Aorta (tissue), 5 donors: ENCODE measurements around the gene CTTNBP2NL. TPM values are rescaled to one million over a fixed set of nuclear protein-coding genes. Genes with fewer than 3 reads are reported as not detected.

ENCODE experiments used
- ATAC-seq: fragments of 200-7000 bp; cut with Tn5 transposase; one replicate; pipeline ENCODE4 v1.9.1; 2022; ENCODE audit warnings: moderate library complexity; ENCODE audit not compliant: low FRiP score
- DNase-seq, 2 donors: peaks; one replicate each; pipeline ENCODE4 v3.0.0-alpha.2; 2020
- H3K27ac ChIP-seq, 2 donors: one replicate each; pipeline ENCODE4 v1.5.1; 2013; ENCODE audit warnings: low read length in 2 of 2, mild to moderate bottlenecking in 2 of 2, moderate library complexity in 2 of 2, control low read depth in 1 of 2, inconsistent platforms in 1 of 2, low read depth in 1 of 2
- H3K27me3 ChIP-seq, 2 donors: one replicate each; pipeline ENCODE4 v1.6.1; 2013; ENCODE audit warnings: control low read depth in 1 of 2, low read length in 1 of 2, mild to moderate bottlenecking in 1 of 2, moderate library complexity in 1 of 2; ENCODE audit not compliant: insufficient read depth in 2 of 2, control insufficient read depth in 1 of 2
- H3K36me3 ChIP-seq, 2 donors: one replicate each; pipeline ENCODE4 v1.6.1; 2013; ENCODE audit warnings: control low read depth in 1 of 2, low read length in 1 of 2, mild to moderate bottlenecking in 1 of 2; ENCODE audit not compliant: insufficient read depth in 2 of 2, control insufficient read depth in 1 of 2
- H3K4me1 ChIP-seq, 2 donors: one replicate each; pipeline ENCODE4 v1.6.1; 2013; ENCODE audit warnings: low read length in 2 of 2, control low read depth in 1 of 2, mild to moderate bottlenecking in 1 of 2, moderate library complexity in 1 of 2; ENCODE audit not compliant: insufficient read depth in 2 of 2, control insufficient read depth in 1 of 2
- H3K4me3 ChIP-seq, 2 donors: one replicate each; pipeline ENCODE4 v1.5.1; 2013; ENCODE audit warnings: low read length in 2 of 2, control low read depth in 1 of 2, mild to moderate bottlenecking in 1 of 2
- H3K9me3 ChIP-seq: one replicate; pipeline ENCODE4 v1.6.1; 2013; ENCODE audit warnings: mild to moderate bottlenecking, low read length; ENCODE audit not compliant: control insufficient read depth
- WGBS, 2 donors: extraction: QIAGEN DNeasy Blood & Tissue Kit; methylation state at CpG; one replicate each; pipeline ENCODE4 v1.1.7; 2013; 5-methylcytosine and 5-hydroxymethylcytosine counted together
- intact Hi-C, 2 donors: fragments of 100-400 bp; cut with DNase I; formaldehyde crosslinking; loops; one replicate each; pipeline versions ENCODE4 v1.14.2 to v1.15.0; 2022
- polyA plus RNA-seq, 2 donors: library from polyadenylated mRNA; stranded (reverse); fragments of 200-250 nt; gene quantifications; one replicate each; pipeline ENCODE4 v1.2.3, GENCODE V29; 2013
- total RNA-seq, 2 donors: library from RNA; stranded (reverse); fragmentation: NEBNext Ultra II Directional; extraction: Animal tissue kit (Norgen Biotek cat#: 25700); gene quantifications; one replicate each; pipeline ENCODE4 v1.2.1, GENCODE V29; 2021
- donor health status: healthy with polysubstance abuse.
- donor health status: Bipolar disorder and iron deficiency.
- donor health status: DM: no; HTN: no; CAD: no.
- donor health status: DM: no; HTN: no; CAD: no.
- donor health status: DM: yes; HTN: yes; CAD: no.

Gene CTTNBP2NL
- total and polyA plus RNA-seq, 4 donors = 7.9 to 65.8 (median 34.4) TPM

- Histone ChIP-seq H3K4me1 (no peaks in the 10 kb centered on the region), H3K27ac (no peak overlapping the region), H3K36me3 (no peaks in the 10 kb centered on the region), H3K9me3 (no peaks in the 10 kb centered on the region), H3K4me3 (no peak overlapping the region), H3K27me3 (no peaks in the 10 kb centered on the region)
- WGBS, 2 donors = 83% methylated on average over 5 of the region's 5 CpGs
- ATAC-seq = no peak
- intact Hi-C loops = no loop called here
- DNase-seq = no peak
These were observed 100.3 kb downstream of the CTTNBP2NL start for GRCh38 chr1:112496290-112496689.

- Histone ChIP-seq H3K4me3 (peak overlapping the region; percentile 27 to 28), H3K9me3 (no peaks in the 10 kb centered on the region), H3K36me3 (no peaks in the 10 kb centered on the region), H3K4me1 (no peaks in the 10 kb centered on the region), H3K27ac (no peak overlapping the region), H3K27me3 (no peaks in the 10 kb centered on the region)
- intact Hi-C loops = loop anchor here in 1 of 2 donors (5.0 to 10.0 kb wide), 2 partner anchors 113 to 210 kb away; partner anchors contain the start of genes CAPZA1 and ST7L
- DNase-seq (peak; percentile 81 to 91), ATAC-seq (peak; percentile 84)
- 5% methylated on average over 57 to 65 of the region's 65 CpGs for WGBS, 2 donors
These were observed 106.0 kb downstream of the CTTNBP2NL start for GRCh38 chr1:112501810-112502641.

DNA sequence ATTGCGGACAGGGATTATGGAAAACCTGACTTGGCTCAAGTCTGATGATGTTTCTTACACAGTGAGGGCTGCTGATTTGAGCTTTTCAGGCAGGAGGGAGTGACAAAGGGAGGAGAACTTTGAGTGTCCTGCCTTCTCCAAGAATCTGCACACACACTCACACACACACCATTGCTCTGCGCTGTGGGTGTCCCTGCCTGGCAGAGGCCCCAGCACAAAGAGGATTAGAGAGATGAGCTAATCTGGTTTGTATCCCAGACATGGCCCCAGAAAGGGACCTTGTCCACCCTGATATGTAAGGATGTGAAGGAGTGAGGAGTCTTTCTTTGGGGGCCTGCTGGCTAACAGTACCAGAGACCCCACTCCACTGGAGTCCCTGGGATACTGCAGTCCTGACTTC, 106.8 kb downstream of the CTTNBP2NL start:
- no peak for ATAC-seq
- intact Hi-C loops = loop anchor here in 1 of 2 donors (5.0 to 10.0 kb wide), 2 partner anchors 112 to 209 kb away; partner anchors contain the start of genes CAPZA1 and ST7L

GRCh38 chr1:112504001-112504660, 108.1 kb downstream of the CTTNBP2NL start:
- no peaks in the 10 kb centered on the region for H3K36me3 ChIP-seq
- H3K27ac ChIP-seq = no peak overlapping the region
- ATAC-seq (no peak), DNase-seq (no peak)
- WGBS, 2 donors = 47 to 51% methylated on average over 11 of the region's 11 CpGs
- intact Hi-C loops = loop anchor here in 1 of 2 donors (5.0 to 10.0 kb wide), 2 partner anchors 111 to 208 kb away; partner anchors contain the start of genes CAPZA1 and ST7L
- no peak overlapping the region for H3K4me3 ChIP-seq
- H3K27me3 ChIP-seq = no peaks in the 10 kb centered on the region
- no peaks in the 10 kb centered on the region for H3K9me3 ChIP-seq
- H3K4me1 ChIP-seq = no peaks in the 10 kb centered on the region

More for the DNA sequence above, 106.8 kb downstream of the CTTNBP2NL start:
- Histone ChIP-seq H3K36me3 (no peaks in the 10 kb centered on the region), H3K27ac (no peak overlapping the region), H3K9me3 (no peaks in the 10 kb centered on the region), H3K4me1 (no peaks in the 10 kb centered on the region), H3K4me3 (no peak overlapping the region), H3K27me3 (no peaks in the 10 kb centered on the region)
- no peak for DNase-seq
- 80 to 85% methylated on average over 2 of the region's 2 CpGs for WGBS, 2 donors

DNA sequence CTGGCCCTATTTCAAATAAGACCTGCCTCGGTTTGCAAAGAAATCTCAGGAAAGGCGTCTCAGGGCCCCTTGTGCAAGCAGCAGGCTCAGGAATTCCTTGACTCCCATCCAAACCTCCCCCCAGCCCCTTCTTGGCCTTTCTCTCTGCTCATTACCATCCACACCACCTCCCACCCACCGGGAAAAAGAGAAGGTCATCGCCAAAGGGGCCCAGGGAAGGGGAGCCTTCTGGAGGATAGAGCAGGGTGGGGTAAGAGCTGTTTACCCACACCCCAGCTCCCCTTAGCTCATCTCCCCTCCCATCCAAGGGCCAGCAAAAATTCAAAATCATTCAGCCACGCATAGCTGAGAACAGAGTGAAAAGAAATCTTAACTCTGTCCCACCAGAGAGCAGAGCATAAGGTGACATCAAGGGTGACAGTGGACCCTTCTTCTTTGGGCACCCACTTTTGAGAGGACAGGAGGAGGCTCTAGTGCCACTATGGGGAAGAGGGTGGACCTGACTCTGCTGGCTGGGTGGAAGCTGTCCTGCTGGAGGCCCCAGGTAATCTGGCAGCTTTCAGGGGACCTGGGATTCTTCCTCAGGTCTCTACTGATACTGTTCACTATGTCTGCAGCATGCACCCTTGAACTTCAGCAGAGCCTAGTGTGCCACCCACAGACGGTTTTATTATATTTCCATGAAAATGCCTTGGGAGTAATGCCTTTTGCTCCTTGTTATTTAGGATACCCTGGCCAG, 108.8 kb downstream of the CTTNBP2NL start:
- intact Hi-C loops = loop anchor here in 1 of 2 donors (5.0 to 10.0 kb wide), 2 partner anchors 110 to 207 kb away; partner anchors contain the start of genes CAPZA1 and ST7L
- Histone ChIP-seq H3K27ac (no peak overlapping the region), H3K27me3 (no peaks in the 10 kb centered on the region)

GRCh38 chr1:112505400-112505785, 109.4 kb downstream of the CTTNBP2NL start:
- H3K27me3 ChIP-seq = no peaks in the 10 kb centered on the region
- DNase-seq (no peak), ATAC-seq (no peak)
- no peak overlapping the region for H3K4me3 ChIP-seq
- WGBS, 2 donors = 91 to 92% methylated on average over 1 of the region's 1 CpG
- H3K36me3 ChIP-seq = no peaks in the 10 kb centered on the region
- no peaks in the 10 kb centered on the region for H3K4me1 ChIP-seq
- H3K27ac ChIP-seq = no peak overlapping the region
- intact Hi-C loops = loop anchor here in 1 of 2 donors (10.0 kb wide), 1 partner anchor 109 kb away; the partner anchor contains the start of genes CAPZA1 and ST7L
- no peaks in the 10 kb centered on the region for H3K9me3 ChIP-seq

More for the DNA sequence above, 108.8 kb downstream of the CTTNBP2NL start:
- no peak for ATAC-seq
- H3K4me1 ChIP-seq = no peaks in the 10 kb centered on the region
- 67% methylated on average over 6 of the region's 6 CpGs for WGBS, 2 donors
- DNase-seq = no peak
- no peaks in the 10 kb centered on the region for H3K9me3 ChIP-seq
- H3K36me3 ChIP-seq = no peaks in the 10 kb centered on the region
- no peak overlapping the region for H3K4me3 ChIP-seq

- intact Hi-C loops = loop anchor here in 1 of 2 donors (10.0 kb wide), 1 partner anchor 109 kb away; the partner anchor contains the start of genes CAPZA1 and ST7L
These were observed 109.9 kb downstream of the CTTNBP2NL start for GRCh38 chr1:112505878-112506277.

GRCh38 chr1:112506306-112506705, 110.3 kb downstream of the CTTNBP2NL start:
- H3K4me1 ChIP-seq = no peaks in the 10 kb centered on the region
- H3K9me3 ChIP-seq = no peaks in the 10 kb centered on the region
- H3K4me3 ChIP-seq = no peak overlapping the region
- 96% methylated on average over 2 of the region's 2 CpGs for WGBS, 2 donors
- no peaks in the 10 kb centered on the region for H3K36me3 ChIP-seq
- ATAC-seq (no peak), DNase-seq (no peak)
- no peaks in the 10 kb centered on the region for H3K27me3 ChIP-seq
- no peak overlapping the region for H3K27ac ChIP-seq
- intact Hi-C loops = loop anchor here in 1 of 2 donors (10.0 kb wide), 1 partner anchor 108 kb away; the partner anchor contains the start of genes CAPZA1 and ST7L

More at GRCh38 chr1:112505878-112506277, 109.9 kb downstream of the CTTNBP2NL start:
- Histone ChIP-seq H3K9me3 (no peaks in the 10 kb centered on the region), H3K27ac (no peak overlapping the region), H3K36me3 (no peaks in the 10 kb centered on the region), H3K4me3 (no peak overlapping the region), H3K27me3 (no peaks in the 10 kb centered on the region), H3K4me1 (no peaks in the 10 kb centered on the region)
- DNase-seq (no peak), ATAC-seq (no peak)
- 86 to 91% methylated on average over 3 of the region's 3 CpGs for WGBS, 2 donors
